Cardiac muscle cell (in vitro differentiated cells and primary cell): Measurements from ENCODE around the gene ERC2. TPM values are rescaled to one million over a fixed set of nuclear protein-coding genes. Genes with fewer than 3 reads are reported as not detected.

Experiments used
- DNase-seq, 2 donors: peaks; one replicate each; pipeline versions ENCODE4 v3.0.0 to v3.0.0-alpha.2; 2010 to 2017; ENCODE audit warnings: low read depth in 1 of 2, low spot score in 1 of 2
- H3K27ac ChIP-seq: fragments of 200-600 bp; sonication (generic); 2 replicates; pipeline ENCODE4 v1.5.1; 2016
- H3K27me3 ChIP-seq: fragments of 200-600 bp; sonication (generic); 2 replicates; pipeline ENCODE4 v1.6.0; 2016; ENCODE audit warnings: control low read depth
- H3K36me3 ChIP-seq: fragments of 200-600 bp; sonication (generic); 2 replicates; pipeline ENCODE4 v1.5.1; 2016; ENCODE audit warnings: control low read depth
- H3K4me1 ChIP-seq: fragments of 200-600 bp; sonication (generic); 2 replicates; pipeline ENCODE4 v1.8.1; 2017; ENCODE audit warnings: low read depth, mild to moderate bottlenecking, mixed run types
- H3K4me3 ChIP-seq: fragments of 200-600 bp; sonication (generic); 2 replicates; pipeline ENCODE4 v1.5.1; 2016; ENCODE audit warnings: mild to moderate bottlenecking
- H3K9me3 ChIP-seq: fragments of 200-600 bp; sonication (generic); 2 replicates; pipeline ENCODE4 v1.5.1; 2017; ENCODE audit warnings: low read depth, mild to moderate bottlenecking, control low read depth
- CTCF ChIP-seq: IDR thresholded peaks from 2 replicates; pipeline ENCODE4 v1.5.1; 2012; ENCODE audit warnings: low read depth, mild to moderate bottlenecking, low read length
- polyA plus RNA-seq: library from polyadenylated mRNA; unstranded; fragments of >200 nt; fragmentation: Nextera tagmentation; extraction: Ambion mirVana; gene quantifications from 2 replicates; pipeline ENCODE4 v1.2.1, GENCODE V29; 2016
- total RNA-seq: library from RNA; depleted of rRNA; stranded (reverse); fragments of >200 nt; gene quantifications from 2 replicates; pipeline ENCODE4 v1.2.3, GENCODE V29; 2016

Gene ERC2
- total and polyA plus RNA-seq, 2 experiments from 2014 or later, result 18.1 to 29.0 TPM

GRCh38 chr3:55537129-55537528, 931.1 kb downstream of the ERC2 start:
- no peak overlapping the region for H3K27ac ChIP-seq
- H3K4me1 ChIP-seq, result peaks cover 11% of the 10 kb centered on the region
- H3K36me3 ChIP-seq, result no peaks in the 10 kb centered on the region
- H3K9me3 ChIP-seq, result no peaks in the 10 kb centered on the region
- no peaks in the 10 kb centered on the region for H3K27me3 ChIP-seq
- no peak for TF ChIP-seq CTCF
- DNase-seq, result no peak
- H3K4me3 ChIP-seq, result no peak overlapping the region

- Histone ChIP-seq H3K27ac (no peak overlapping the region), H3K36me3 (no peaks in the 10 kb centered on the region), H3K27me3 (no peaks in the 10 kb centered on the region), H3K4me3 (no peak overlapping the region), H3K4me1 (no peaks in the 10 kb centered on the region), H3K9me3 (no peaks in the 10 kb centered on the region)
- TF ChIP-seq CTCF, result no peak
- no peak for DNase-seq
Observed at GRCh38 chr3:55534876-55535275, 933.4 kb downstream of the ERC2 start.

GRCh38 chr3:55532806-55533205, 935.5 kb downstream of the ERC2 start:
- Histone ChIP-seq H3K9me3 (no peaks in the 10 kb centered on the region), H3K27me3 (no peaks in the 10 kb centered on the region), H3K4me3 (no peak overlapping the region), H3K27ac (no peak overlapping the region), H3K36me3 (no peaks in the 10 kb centered on the region), H3K4me1 (peaks cover 2% of the 10 kb centered on the region)
- TF ChIP-seq CTCF, result no peak
- no peak for DNase-seq

GRCh38 chr3:55531321-55531720, 936.9 kb downstream of the ERC2 start:
- TF ChIP-seq CTCF, result no peak
- Histone ChIP-seq H3K36me3 (no peaks in the 10 kb centered on the region), H3K4me1 (peaks cover 8% of the 10 kb centered on the region), H3K4me3 (no peak overlapping the region), H3K9me3 (no peaks in the 10 kb centered on the region), H3K27ac (no peak overlapping the region), H3K27me3 (no peaks in the 10 kb centered on the region)
- DNase-seq, result no peak

- no peak for TF ChIP-seq CTCF
- DNase-seq, result peak in 1 of 2 donors; percentile 18
- Histone ChIP-seq H3K27ac (no peak overlapping the region), H3K9me3 (no peaks in the 10 kb centered on the region), H3K4me1 (peaks cover 8% of the 10 kb centered on the region), H3K36me3 (no peaks in the 10 kb centered on the region), H3K4me3 (no peak overlapping the region), H3K27me3 (no peaks in the 10 kb centered on the region)
Observed at GRCh38 chr3:55527361-55527760, 940.9 kb downstream of the ERC2 start.
